ENCODE results near the gene CALML3. TPM values are rescaled to one million over a fixed set of nuclear protein-coding genes. Genes with fewer than 3 reads are reported as not detected.

The CALML3 gene
- not detected in 2 replicates for total RNA-seq

GRCh38 chr10:5524641-5525560 lies at the start of gene CALML3:
Gene CALML3, plus strand, starts transcription at chr10:5524961. Its CDS starts 125 bp downstream, at chr10:5525086.

GRCh38 chr10:5499493-5500140 lies 25.1 kb upstream of the CALML3 start, which contains the start of gene CALML5:
Gene CALML5, minus strand, starts transcription at chr10:5499570. Its CDS starts 132 bp downstream, at chr10:5499438.

Other genes starting within 250 kb of the CALML3 start
- gene UCN3, start 160.0 kb upstream of the CALML3 start, total RNA-seq: not detected in 2 replicates
- not detected in 2 replicates for gene TUBAL3, start 120.1 kb upstream of the CALML3 start, total RNA-seq
- gene NET1, start 112.4 kb upstream of the CALML3 start, total RNA-seq: 3.9 and 4.5 TPM in 2 replicates
- gene CALML5, start 25.4 kb upstream of the CALML3 start, total RNA-seq: not detected in 2 replicates
- 10.7 and 14.4 TPM in 2 replicates for gene ASB13, start 141.6 kb downstream of the CALML3 start, total RNA-seq
- gene TASOR2, start 159.9 kb downstream of the CALML3 start, total RNA-seq: 38.3 and 41.1 TPM in 2 replicates